Panc1 (cell line): ENCODE results near the gene RNASE11. TPM values are rescaled to one million over a fixed set of nuclear protein-coding genes. Genes with fewer than 3 reads are reported as not detected.

Experiments
- ATAC-seq: fragments of 200-7000 bp; cut with Tn5 transposase; 2 replicates; pipeline ENCODE4 v1.9.1; 2020; ENCODE audit warnings: mild to moderate bottlenecking, moderate library complexity
- BruUV-seq: library from RNA; stranded (reverse); fragments of 400-500 nt; replicated peaks from 2 replicates; lab custom pipeline; 2021; lab: Mats Ljungman, UMichigan
- CTCF ChIA-PET: fragments of 300-600 bp; sonication (Branson Sonifier 250); formaldehyde crosslinking; loops from one replicate; lab custom pipeline; 2022; ENCODE audit warnings: antibody characterized with exemption; lab: Charles Lee
- POLR2A ChIA-PET: fragments of 300-600 bp; sonication (Branson Sonifier 250); formaldehyde crosslinking; loops from one replicate; lab custom pipeline; 2022; ENCODE audit warnings: antibody characterized with exemption; lab: Charles Lee
- DNase-seq: peaks from one replicate; pipeline ENCODE4 v3.0.0-alpha.2; 2010; ENCODE audit warnings: low read depth, low spot score
- H3K27ac ChIP-seq: 2 replicates; pipeline ENCODE4 v1.5.1; 2011; ENCODE audit warnings: mild to moderate bottlenecking, low read length, inconsistent platforms
- H3K27me3 ChIP-seq: fragments of 200-500 bp; sonication (Bioruptor generic); 2 replicates; pipeline ENCODE4 v1.6.0; 2014; ENCODE audit warnings: low read length, inconsistent platforms; ENCODE audit not compliant: control insufficient read depth, insufficient read depth
- H3K36me3 ChIP-seq: fragments of 200-500 bp; sonication (Bioruptor generic); 2 replicates; pipeline ENCODE4 v1.5.1; 2014; ENCODE audit warnings: inconsistent platforms, mild to moderate bottlenecking, low read length, moderate library complexity; ENCODE audit not compliant: control insufficient read depth, insufficient read depth
- H3K4me1 ChIP-seq: 2 replicates; pipeline ENCODE4 v1.5.1; 2011; ENCODE audit warnings: inconsistent platforms, mild to moderate bottlenecking, low read length, moderate library complexity; ENCODE audit not compliant: control insufficient read depth, insufficient read depth
- H3K4me3 ChIP-seq, 2 experiments: 2 replicates each; pipeline ENCODE4 v1.5.1; 2011 to 2012; ENCODE audit warnings: low read depth in 2 of 2, low read length in 2 of 2, mild to moderate bottlenecking in 2 of 2, inconsistent platforms in 1 of 2, moderate library complexity in 1 of 2
- H3K9me3 ChIP-seq: fragments of 200-500 bp; sonication (Bioruptor generic); 2 replicates; pipeline ENCODE4 v1.5.1; 2014; ENCODE audit warnings: low read depth, mild to moderate bottlenecking, inconsistent platforms, low read length, moderate library complexity; ENCODE audit not compliant: control insufficient read depth, insufficient read depth
- CTCF ChIP-seq: fragments of 450-650 bp; IDR thresholded peaks from 2 replicates; pipeline ENCODE4 v1.5.1; 2017; ENCODE audit warnings: mild to moderate bottlenecking
- POLR2AphosphoS5 ChIP-seq: IDR thresholded peaks from 2 replicates; pipeline ENCODE4 v1.6.1; 2012; ENCODE audit warnings: mild to moderate bottlenecking, low read depth, low read length, moderate library complexity
- REST ChIP-seq, 2 experiments: IDR thresholded peaks; 2 replicates each; pipeline ENCODE4 v1.6.1; 2011 to 2012; ENCODE audit warnings: low read depth in 2 of 2, control low read depth in 1 of 2, low read length in 1 of 2, mild to moderate bottlenecking in 1 of 2, moderate library complexity in 1 of 2; ENCODE audit not compliant: insufficient read depth in 1 of 2
- SIN3A ChIP-seq: IDR thresholded peaks from 2 replicates; pipeline ENCODE4 v1.6.1; 2012; ENCODE audit warnings: low read depth, mild to moderate bottlenecking, low read length, moderate library complexity, borderline replicate concordance; ENCODE audit not compliant: insufficient read depth
- TCF7L2 ChIP-seq: IDR thresholded peaks from 2 replicates; pipeline ENCODE4 v1.6.1; 2011; ENCODE audit warnings: mild to moderate bottlenecking, low read depth, low read length, inconsistent platforms
- in situ Hi-C: cut with HindIII; loops from 2 replicates; pipeline ENCODE4 v1.10.0; 2016; ENCODE audit warnings: low sequenced_read_pairs, low pct_unique_long_range_greater_than_20kb
- intact Hi-C: fragments of 100-400 bp; cut with micrococcal nuclease; formaldehyde crosslinking; loops from one replicate; pipeline ENCODE4 v1.10.0; 2022; ENCODE audit not compliant: unreplicated experiment
- total RNA-seq: library from RNA; stranded (reverse); gene quantifications from one replicate; pipeline ENCODE4 v1.2.1, GENCODE V29; 2021; ENCODE audit not compliant: unreplicated experiment

RNASE11 gene
- total RNA-seq, 1 experiment from 2014 or later = not detected

- POLR2A ChIA-PET = no interaction called here
- CTCF ChIA-PET = no interaction called here
- intact Hi-C loops = no loop called here
- Histone ChIP-seq H3K27ac (no peak within 1 kb of the TSS), H3K4me1 (no peaks in the 10 kb centered on the region), H3K4me3 (no peak within 1 kb of the TSS), H3K27me3 (no peaks in the 10 kb centered on the region), H3K36me3 (no peaks in the 10 kb centered on the region), H3K9me3 (no peaks in the 10 kb centered on the region)
- BruUV-seq = no TSS peak
- DNase-seq = no peak
- TF ChIP-seq POLR2AphosphoS5 (no peak), TCF7L2 (no peak), CTCF (no peak), SIN3A (no peak), REST (IDR thresholded peaks at IDR 0.05; ENCODE audit: insufficient read depth in 1 of 2, low read depth in 2 of 2, low read length in 1 of 2) (no peak)
- no peak for ATAC-seq
- in situ Hi-C loops = no loop called here
Measured at GRCh38 chr14:20560961-20561360, 26.8 kb downstream of the RNASE11 start, which contains the start of gene RNASE9. TSS of gene RNASE9 (minus strand) at chr14:20561047.

GRCh38 chr14:20559461-20559904 lies 28.3 kb downstream of the RNASE11 start:
- ChIA-PET CTCF (no interaction called here), POLR2A (no interaction called here)
- no peak for DNase-seq
- Histone ChIP-seq H3K4me3 (no peak overlapping the region), H3K4me1 (no peaks in the 10 kb centered on the region), H3K36me3 (no peaks in the 10 kb centered on the region), H3K9me3 (no peaks in the 10 kb centered on the region), H3K27me3 (no peaks in the 10 kb centered on the region), H3K27ac (no peak overlapping the region)
- ATAC-seq = no peak
- intact Hi-C loops = no loop called here
- TF ChIP-seq TCF7L2 = no peak
- TF ChIP-seq CTCF = no peak
- TF ChIP-seq POLR2AphosphoS5 = no peak
- TF ChIP-seq SIN3A = no peak
- TF ChIP-seq REST (IDR thresholded peaks at IDR 0.05; ENCODE audit: insufficient read depth in 1 of 2, low read depth in 2 of 2, low read length in 1 of 2) = no peak
- BruUV-seq = no TSS peak
- in situ Hi-C loops = no loop called here
